Erythroblast (primary cell): ENCODE data around the gene CHST9.
"Not testable (repeated sequence)": the region's sequence is repeated elsewhere in the genome, so short reads cannot be mapped to it uniquely, and the experiment has no call there.

Experiments
- DNase-seq, 2 experiments: peaks; one replicate each; lab custom pipeline; 2025; lab: John Stamatoyannopoulos, UW
- GATA1 ChIP-seq: IDR thresholded peaks from 2 replicates; pipeline ENCODE4 v1.6.1; 2011; ENCODE audit warnings: low read depth, mild to moderate bottlenecking, control low read depth, low read length, moderate library complexity
- POLR2A ChIP-seq: IDR thresholded peaks from 2 replicates; pipeline ENCODE4 v1.6.1; 2011; ENCODE audit warnings: mild to moderate bottlenecking, low read length

Gene CHST9

DNA sequence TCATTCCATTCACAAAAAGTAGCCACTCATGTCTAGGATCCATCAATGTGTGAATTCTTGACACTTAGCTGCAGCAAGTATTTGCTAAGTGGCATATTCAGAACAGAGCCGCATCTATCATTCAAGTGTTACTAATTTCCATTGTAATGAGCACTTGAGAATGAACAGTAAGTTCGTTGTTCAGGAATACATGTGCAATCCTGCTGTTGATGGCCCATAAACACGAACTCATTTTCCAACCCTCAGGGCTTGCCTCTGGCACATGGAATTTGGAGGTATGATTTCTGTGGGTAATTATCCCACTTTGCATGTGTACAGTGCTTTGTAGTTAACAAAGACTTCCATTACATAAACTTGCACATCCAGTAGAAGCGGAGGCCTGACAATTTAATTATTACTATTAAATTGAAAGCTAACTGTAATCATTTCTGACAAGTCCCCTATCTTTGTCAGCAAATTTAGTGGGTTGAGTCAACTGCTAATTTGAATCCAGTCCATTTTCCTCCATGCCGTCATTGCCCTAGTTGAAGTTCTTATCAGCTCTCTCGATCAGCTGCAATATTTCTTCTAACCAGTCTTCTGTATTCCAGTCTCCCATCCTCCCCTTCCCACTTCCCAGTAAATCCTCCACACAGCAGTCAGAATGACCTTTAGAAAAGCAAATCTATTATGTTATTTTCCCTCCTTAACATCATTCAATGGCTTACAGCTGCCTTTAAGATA, 203.6 kb downstream of the CHST9 start:
- no peak for TF ChIP-seq GATA1
- no peak for TF ChIP-seq POLR2A

DNA sequence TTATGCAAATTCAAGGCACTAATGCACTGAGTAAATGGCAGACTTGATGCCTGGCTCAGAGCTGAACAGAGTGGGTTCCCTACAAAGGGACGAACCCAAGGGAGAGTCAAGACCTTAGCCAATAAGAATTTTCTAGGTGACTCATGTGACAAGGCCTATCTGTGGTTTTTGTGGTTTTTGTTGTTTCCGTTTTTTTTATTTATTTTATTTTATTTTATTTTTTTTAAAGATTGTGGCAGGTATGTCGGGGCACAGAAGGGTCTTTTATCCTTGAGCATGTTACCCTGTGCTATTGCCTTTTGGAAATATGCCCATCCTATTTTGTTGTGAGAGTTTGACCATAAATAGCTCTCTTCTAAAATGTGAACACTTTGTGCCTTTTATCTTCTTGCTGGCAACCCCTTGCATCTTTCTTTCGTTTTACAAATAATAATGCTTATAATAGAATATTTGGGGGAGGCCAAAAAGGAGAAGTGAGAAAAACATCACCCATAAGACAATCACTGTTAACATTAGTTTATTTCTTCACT, 206.2 kb downstream of the CHST9 start:
- TF ChIP-seq POLR2A (no peak), GATA1 (no peak)

More for the DNA sequence above, 203.6 kb downstream of the CHST9 start:
- DNase-seq = no peak

DNA sequence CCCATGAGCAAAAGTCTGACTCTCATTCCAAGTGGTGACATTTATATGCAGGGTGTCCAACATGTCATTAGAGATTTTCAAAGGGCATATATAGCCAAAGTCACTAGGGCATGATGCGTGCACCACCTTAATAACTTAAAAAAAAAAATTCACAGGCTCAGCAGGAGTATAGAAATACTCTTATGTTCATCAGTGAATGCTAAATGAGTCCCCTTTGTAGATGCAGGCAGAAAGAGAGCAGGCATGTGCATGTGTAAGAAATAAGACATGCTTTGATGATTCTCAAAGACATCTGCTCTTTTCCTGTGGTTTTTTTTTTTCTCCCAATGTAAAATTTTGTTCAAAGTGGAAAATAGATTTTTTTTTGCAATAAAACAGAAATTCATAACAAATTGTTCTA, 207.3 kb downstream of the CHST9 start:
- DNase-seq = no peak
- no peak for TF ChIP-seq GATA1
- no peak for TF ChIP-seq POLR2A

More for the DNA sequence above, 206.2 kb downstream of the CHST9 start:
- DNase-seq = no peak

DNA sequence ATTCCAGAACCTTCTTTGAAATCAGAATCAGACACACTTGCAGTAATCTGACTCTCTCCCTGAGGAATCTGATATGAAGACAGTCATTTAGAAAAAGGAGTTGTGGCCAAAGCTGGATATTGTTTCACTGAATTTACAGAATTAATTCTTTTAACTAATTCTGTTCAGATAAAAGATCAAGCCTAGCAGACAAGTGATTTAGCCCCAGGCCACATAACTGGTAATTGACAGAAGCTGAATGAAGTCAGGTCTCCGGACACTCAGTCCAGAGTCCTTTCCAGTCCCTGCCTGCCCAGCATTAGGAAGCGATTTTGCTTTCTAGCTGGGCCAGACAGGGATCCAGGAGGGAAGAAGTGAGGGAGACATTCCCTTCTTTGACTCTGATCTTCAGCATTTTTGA, 208.9 kb downstream of the CHST9 start:
- DNase-seq = no peak
- no peak for TF ChIP-seq GATA1
- TF ChIP-seq POLR2A = no peak

DNA sequence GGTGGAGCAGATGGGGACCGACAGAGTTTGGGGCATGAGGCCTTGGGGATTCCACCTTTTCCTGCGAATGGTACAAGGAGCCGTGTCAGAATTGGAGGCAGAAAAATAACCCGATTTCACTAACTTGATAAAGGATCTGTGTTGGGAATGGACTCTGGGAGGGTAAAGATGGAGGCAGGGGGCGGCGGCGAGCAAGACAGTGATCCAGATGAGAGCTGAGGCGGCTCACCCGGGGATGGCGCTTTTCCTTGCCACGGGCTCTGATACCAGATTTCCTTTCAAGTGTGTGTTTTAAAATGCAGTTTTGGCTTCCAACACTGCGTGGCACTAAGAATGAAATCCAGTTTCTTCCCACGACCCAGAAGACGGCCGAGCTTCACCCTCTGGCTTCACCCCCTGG, 212.6 kb downstream of the CHST9 start:
- DNase-seq = not testable (repeated sequence)

DNA sequence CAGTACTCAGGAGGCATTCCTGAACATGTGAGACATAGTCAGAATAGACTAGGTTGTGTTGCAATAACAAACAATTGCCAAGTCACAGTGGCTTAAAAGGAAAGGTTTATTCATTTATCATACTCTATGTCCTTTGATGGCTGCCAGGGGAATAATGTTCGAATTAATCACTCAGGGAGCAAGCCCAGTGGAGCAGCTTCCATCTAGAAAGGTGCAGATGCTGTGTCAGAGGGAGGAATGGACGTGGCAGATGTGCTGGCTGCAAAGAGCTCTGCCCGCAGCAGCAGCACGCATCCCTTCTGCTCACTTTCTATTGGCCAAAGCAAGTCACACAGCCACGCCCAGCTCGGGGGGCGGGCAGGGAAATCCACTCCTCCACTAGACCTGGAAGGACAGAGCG, 213.7 kb downstream of the CHST9 start:
- DNase-seq = no peak
- TF ChIP-seq GATA1 = no peak
- TF ChIP-seq POLR2A = no peak

DNA sequence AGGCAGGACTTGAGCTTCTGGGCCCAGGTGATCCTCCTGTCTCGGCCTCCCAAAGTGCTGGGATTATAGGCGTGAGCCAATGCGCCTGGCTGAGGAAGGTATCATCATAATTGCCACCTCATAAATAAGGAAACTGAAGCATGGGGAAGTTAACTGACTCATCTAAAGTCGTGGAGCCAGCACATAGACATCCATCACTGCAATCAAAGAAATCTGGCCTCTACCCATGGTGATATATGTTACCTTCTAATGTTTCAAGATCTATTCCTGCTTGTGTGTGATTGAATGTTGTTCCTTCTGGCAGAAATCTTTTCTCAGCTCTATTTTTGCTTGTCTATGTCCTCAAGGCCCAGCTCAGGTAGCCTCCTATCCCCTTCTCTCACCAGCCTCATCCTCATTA, 214.5 kb downstream of the CHST9 start:
- no peak for DNase-seq
- TF ChIP-seq POLR2A (no peak), GATA1 (no peak)

DNA sequence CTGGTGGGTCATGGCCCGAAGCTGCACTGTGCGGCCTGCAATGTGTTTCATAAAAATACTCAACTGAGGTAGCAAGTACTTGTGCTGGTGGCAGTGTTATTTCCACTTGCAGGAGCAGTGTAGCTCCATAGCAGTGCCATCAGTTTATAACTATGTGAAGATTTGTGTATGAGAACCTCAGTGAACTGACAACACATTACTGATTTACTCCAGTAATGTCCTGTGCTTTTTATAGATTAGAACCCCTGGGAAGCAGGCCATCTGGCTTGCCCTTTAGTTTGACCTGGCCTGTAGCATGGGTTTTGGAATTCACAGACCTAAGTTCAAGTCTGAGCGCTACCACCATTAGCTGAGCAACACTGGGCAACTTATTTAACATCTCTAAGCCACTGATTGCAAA, 219.9 kb downstream of the CHST9 start:
- DNase-seq = no peak
- TF ChIP-seq POLR2A (no peak), GATA1 (no peak)

DNA sequence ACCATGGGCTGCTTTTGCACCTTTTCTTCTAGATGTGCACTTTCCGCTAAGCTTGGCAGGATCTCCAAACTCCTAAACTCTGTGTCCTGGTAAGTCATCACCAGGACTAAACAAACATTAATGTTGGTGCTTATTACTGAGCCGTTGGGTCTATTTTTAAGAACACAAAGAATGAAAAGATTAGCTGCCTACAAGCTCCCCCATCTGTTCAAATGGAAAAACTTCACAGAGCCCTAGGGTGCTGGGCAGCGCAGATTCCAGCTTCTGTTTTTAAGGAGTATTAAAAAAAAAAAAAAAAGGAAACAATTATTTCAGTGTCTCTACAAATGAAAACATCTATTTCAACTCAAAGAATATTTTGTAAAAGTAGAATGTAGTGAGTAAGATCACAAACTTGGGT, 221.8 kb downstream of the CHST9 start:
- DNase-seq = no peak
- no peak for TF ChIP-seq POLR2A

DNA sequence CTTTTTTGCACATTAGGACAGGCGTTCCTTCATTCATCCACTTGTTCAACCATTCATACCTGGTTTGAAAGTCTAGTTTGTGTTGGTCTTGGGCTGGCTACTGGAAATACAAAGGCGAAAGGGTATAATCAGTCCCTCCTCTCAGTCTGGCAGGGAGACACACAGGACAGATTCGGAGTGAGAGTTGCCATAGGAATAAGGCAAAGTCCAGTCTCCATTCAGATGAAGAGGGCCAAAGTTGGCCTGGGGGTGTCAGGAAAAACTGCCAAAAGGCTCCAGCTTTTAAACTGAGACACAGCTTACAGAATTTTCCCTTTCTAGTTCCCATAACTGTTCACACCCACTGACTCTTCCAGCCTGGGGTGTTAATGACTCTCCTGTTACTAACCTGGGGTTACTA, 223.3 kb downstream of the CHST9 start:
- no peak for DNase-seq
- no peak for TF ChIP-seq GATA1

DNA sequence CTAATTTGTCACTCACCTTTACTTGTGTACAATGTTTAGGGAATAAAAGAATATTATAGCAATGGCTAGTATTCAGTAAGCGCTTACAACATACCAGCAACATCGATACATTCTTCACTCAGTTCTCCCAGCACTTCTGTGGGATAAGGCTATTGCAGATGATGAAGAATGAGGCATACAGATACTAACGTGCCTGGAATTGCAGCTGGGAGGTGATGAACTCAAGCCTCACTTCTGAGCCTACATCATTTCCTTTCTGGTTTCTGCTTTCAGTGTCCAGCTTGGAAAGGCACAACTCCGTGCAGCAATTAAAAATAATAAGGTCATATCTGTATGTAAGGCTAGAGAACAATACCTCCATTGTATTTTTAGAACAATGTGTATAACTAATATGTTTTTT, 224.2 kb downstream of the CHST9 start:
- DNase-seq = no peak
- TF ChIP-seq GATA1 (no peak), POLR2A (no peak)

DNA sequence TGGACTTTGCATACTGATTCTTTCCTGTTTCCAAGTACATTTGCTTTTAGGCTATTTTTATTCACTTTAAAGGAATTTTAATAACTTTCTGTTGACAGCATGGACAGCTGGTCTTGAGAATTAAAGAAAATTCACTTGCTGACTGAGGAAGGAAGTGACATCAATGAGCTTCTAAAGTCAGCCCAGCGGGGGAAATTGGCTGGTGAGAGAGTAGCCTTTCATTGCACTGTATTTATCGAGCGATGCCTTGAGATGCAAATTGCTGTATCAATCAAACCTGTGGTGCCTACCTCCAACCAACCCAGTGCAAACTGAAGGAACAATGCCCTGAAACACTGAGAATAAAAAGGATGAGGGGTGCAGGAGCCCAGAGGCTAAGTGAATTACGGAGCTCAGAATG, 228.2 kb downstream of the CHST9 start:
- TF ChIP-seq POLR2A = no peak
- TF ChIP-seq GATA1 = no peak
- no peak for DNase-seq

DNA sequence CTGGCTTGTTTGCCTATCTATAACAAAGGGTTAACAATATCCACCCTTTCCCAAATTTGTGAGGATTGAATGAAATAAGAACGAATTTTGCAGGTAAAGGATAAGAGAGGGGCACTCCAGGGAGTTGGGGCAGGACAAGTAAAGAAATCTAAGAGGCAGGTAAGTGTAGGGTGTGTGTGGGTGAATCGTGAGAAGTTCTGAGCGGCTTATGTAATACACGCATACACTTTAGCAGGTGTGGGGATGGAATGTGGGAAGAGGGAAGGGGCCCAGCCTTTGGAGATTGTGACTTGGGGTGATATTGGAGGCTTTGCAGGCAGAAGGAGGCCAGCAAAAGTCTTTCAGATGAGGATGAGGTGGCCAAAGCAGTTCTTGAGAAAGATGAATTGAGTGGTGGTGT, 236.4 kb downstream of the CHST9 start:
- no peak for TF ChIP-seq POLR2A
- TF ChIP-seq GATA1 = no peak
- DNase-seq = no peak

DNA sequence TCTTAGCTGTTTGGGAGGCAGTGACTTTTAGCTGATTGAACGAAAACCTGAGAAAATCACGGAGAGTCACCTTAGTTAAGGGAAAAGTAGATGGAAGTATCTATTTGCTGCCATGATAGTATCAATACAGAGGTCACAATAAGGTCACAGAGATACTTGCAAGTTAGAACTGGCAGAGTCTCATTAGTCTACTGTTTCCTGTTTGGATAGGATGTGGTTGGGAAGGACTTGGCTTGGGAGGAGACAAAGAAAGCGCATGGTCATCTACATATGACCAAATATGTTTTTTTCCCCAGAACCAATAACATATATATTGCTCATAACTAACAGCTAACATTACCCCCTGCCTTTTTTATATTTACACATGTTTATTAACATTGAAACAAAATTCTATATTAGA, 241.2 kb downstream of the CHST9 start:
- no peak for DNase-seq

DNA sequence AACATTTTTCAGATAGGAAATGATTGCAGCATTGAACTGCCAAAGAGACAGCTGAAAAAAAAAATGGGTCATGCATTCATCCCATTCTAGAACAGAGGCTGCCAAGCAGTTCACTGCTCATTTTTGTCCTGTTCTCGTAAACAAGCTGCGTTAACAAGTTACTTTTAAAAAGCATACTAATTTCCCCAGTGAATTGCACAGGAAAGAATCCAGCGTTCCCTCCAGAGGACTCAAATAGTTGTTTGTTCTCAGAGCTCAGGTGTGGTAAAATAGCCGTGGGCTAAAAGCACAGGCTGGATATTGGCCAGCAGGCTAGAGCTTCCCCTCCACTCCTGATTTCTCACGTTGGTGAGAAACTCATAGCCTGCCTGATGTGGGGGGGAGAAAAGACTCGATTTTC, 243.5 kb downstream of the CHST9 start:
- DNase-seq = no peak
- TF ChIP-seq POLR2A (no peak), GATA1 (no peak)

More for the DNA sequence above, 241.2 kb downstream of the CHST9 start:
- TF ChIP-seq GATA1 = no peak
- no peak for TF ChIP-seq POLR2A
